GM19328 (cell line): ENCODE data around the gene ENDOV.

ENCODE experiments used
- ATAC-seq: cut with Tn5 transposase; IDR thresholded peaks from one replicate; pipeline ENCODE4 v1.9.1; 2021; ENCODE audit warnings: mild to moderate bottlenecking, moderate library complexity; ENCODE audit not compliant: unreplicated experiment

ENDOV gene

DNA sequence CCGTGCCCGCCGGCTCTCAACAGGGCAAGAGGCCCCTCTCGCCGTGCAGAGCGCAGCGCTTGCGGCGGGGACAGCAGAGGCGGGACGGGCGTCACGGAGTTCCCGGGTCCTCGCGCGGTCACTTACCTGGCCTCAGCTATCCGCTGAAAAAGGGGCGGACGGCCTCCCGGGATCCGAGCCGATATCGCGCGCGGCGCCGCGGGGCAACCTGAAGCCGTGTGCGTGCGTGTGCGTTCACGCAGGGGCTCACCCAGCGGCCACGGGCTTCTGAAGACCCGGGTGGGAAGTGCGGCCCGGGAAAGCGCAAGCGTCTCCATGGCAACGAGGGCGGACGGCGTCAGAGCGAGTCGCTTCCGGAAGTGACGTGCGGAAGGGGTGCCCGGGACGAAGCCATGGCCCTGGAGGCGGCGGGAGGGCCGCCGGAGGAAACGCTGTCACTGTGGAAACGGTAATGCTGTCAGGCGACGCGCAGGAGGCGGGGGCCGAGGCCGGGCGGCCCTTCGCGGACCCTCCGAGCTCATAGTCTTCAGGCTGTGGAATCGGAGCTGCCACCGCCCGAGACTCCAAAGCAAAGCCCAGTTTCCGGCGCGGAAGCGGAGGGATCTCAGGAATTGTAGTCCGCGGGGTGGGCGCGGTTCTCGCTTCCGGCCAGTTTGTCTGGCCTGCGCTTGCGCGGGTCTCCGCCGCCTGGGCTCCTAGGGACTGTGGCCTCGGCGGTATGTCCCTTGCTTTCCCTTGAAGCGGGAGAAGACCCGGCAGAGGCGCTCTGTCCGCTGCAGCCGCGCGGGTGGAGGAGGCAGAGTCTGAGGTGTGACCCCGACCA lies at the start of gene ENDOV:
TSS of gene ENDOV (plus strand) at position 365 of the 823 bp plus-strand sequence. CDS start at position 393, 28 bp downstream.
- peak; percentile 91 for ATAC-seq

- no peak for ATAC-seq
Observed at GRCh38 chr17:80365983-80366382, 49.0 kb upstream of the ENDOV start.

- ATAC-seq = no peak
Observed at GRCh38 chr17:80367503-80367902, 47.5 kb upstream of the ENDOV start.

- no peak for ATAC-seq
Observed at GRCh38 chr17:80371196-80371595, 43.8 kb upstream of the ENDOV start.

DNA sequence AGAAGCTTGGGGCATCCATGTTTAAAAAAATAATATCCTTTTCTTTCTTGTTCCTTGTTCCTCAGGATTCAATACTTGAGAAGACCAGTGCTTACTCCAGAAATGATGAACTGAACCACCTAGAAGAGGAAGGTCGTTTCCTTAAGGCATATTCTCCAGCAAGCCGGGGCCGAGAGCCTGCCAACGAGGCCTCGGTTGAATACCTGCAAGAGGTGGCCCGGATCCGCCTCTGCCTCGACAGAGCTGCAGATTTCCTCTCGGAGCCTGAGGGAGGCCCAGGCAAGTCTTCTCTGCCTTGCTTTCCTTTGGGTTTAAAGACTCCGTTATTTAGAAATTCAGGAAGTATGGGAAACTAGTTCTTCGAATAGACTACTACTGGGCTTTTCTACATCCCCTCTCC lies 42.5 kb upstream of the ENDOV start:
- ATAC-seq = no peak

DNA sequence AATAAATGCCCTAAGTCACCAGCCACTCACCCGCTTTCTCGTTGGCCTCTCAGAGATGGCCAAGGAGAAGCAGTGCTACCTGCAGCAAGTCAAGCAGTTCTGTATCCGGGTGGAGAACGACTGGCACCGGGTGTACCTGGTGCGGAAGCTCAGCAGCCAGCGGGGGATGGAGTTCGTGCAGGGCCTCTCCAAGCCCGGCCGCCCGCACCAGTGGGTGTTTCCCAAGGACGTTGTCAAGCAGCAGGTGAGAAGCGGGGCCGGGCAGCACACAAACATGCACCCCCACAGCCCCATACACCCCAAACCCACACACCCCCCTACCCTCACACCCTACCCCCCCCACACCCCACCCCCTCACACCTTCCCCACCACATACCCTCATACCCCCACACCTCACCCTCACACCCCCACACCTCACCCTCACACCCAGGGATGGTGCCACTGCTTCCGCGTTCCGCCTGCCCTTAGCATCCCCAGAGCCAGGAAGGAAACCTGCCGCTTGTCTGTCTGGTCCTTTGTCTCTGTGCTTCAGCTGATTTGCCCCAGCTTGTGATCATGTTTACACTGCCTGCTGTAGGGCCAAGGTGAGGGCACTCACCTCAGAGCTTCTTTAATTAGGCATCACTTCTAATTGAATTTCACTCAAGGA lies 41.9 kb upstream of the ENDOV start:
- no peak for ATAC-seq

DNA sequence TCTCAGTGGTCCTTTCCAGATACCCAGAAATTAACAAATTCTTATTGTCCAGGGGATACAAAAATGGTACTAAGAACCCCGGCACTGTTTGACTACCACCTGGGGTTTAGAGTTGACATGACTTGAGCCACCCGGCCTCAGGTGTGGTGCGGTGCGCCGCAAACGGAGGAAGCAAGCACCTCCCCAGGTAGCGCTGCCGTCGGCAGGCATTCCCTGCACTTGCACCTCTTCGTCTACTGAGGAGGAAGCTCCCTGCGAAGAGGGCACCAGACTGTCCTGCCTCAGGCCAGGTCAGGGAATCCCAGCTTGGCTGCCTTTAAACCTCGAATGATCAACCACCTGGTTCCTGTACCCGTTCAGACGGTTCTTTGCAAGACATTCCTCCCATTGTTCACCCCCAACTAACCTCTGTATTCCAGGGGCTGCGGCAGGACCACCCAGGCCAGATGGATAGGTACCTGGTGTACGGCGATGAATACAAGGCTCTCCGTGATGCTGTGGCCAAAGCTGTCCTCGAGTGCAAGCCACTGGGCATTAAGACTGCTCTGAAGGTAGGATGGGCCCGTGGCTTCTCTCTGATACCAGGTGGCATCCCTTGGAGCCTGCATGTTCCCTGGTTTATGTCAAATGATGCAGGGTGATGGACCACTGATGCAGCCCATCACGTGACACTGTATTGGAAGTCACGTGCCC lies 40.8 kb upstream of the ENDOV start:
- no peak for ATAC-seq

DNA sequence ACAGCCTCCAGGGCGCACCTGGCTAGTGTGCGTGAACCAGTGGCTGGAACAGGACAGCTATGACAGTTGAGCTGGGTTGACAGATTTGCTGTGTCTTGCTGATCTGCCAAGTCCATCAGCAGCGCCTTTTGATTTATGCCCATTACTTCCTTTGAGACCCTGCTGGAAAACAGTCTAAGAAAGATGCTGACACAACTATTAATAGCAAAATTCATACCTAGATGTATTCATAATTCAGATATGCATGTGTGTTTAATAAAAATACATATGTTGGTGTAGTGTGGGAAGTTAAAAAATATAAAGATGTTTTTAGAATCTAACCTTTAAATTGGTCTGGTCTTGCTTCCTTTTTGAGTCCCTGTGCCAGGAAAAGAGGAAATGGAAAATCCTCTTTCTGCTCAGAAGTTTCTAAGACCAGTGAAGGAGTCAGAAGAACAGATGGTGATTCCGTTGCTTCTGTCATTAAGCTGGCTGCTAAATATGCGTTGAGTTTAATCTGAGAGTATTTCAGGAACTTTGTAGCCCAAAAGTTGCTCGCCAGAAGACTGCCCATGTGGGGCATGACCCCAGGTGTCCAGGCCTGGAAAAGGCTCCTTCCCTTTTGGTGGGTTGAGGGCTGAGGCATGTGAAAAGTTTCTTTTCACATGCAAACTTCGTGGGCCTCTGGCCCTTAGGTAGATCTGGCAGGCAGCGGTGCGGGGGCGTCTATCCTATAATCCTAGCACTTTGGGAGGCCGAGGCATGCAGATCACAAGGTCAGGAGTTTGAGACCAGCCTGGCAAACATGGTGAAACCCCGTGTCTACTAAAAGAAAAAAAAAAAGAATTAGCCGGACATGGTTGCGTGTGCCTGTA lies 40.0 kb upstream of the ENDOV start:
- ATAC-seq = no peak

- no peak for ATAC-seq
Observed at GRCh38 chr17:80376531-80376930, 38.4 kb upstream of the ENDOV start.

DNA sequence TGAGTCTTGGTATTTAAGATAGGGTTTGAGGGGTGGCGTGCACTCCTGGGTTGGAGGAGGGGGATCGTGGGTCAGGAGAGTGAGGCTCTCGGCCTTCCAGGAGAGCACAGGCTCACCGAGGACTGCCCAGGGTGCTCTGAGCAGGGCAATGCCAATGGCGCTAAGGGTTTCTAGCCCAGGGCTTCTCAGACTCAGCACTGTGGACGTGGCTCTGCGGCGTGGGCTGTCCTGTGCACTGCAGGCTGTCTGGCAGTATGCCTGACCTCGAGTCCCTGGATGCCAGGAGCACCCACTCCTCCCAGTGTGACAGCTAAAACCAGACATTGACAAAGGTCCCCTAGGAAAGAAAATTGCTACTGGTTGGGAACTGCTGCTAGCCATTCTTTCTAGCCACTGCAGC lies 37.2 kb upstream of the ENDOV start:
- no peak for ATAC-seq

DNA sequence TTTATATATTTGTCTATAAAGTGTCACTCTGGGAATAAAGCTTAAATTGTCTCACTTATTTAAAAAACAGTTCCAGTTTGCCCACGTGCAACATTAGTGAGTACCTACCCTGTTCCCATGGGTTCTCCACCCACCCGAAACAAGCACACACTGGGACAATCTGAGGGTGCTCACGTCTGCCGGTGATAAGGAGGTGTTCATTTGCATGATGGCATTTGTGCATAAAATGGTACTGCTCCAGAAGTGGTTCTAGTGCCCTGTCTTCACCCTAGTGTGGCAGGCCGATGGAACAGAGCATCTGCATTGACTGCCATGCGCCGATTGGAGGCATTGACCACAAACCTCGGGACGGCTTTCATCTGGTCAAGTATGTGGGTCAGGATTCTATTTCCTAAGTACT lies 35.6 kb upstream of the ENDOV start:
- no peak for ATAC-seq

- no peak for ATAC-seq
Observed at GRCh38 chr17:80380068-80380467, 34.9 kb upstream of the ENDOV start.

DNA sequence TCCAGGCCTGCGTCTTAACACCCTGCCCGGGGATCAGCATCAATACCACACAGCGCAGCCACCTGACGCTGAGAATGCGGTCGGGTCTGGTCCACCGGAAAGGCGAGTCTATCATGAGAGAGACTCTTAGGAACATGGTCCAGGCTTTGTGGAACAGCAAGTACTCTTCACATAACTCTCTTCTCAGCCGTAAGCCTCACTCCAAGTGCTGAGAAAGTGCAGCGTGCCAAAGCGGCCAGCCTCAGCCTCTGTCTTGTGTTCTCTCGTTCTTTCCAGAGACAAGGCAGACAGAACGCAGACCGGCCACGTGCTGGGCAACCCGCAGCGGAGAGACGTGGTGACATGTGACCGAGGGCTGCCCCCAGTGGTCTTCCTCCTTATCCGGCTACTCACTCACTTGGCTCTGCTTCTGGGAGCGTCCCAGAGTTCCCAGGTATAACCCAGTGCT lies 34.4 kb upstream of the ENDOV start:
- ATAC-seq = no peak

- ATAC-seq = no peak
Observed at GRCh38 chr17:80381416-80381923, 33.5 kb upstream of the ENDOV start.

DNA sequence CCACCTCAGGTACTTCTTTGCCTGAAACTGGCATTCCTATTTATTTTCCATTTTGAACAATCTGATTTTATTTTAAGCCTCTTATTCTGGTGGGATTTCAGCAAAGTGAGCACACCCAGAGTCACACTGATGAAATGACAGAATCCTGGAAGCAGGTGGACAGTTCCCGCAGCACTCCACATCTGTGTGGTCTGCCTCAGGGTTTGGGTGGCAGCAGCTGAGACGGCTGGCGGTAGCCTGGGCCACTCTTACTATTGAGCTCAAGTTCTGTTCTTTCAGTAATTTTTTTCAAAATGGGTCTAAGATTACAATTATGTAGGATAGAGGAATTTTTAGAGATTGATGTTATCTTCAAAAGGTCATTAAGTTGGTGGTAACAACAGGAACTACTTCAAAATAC lies 32.5 kb upstream of the ENDOV start:
- no peak for ATAC-seq

GRCh38 chr17:80382956-80383355 lies 32.0 kb upstream of the ENDOV start:
- ATAC-seq = no peak

DNA sequence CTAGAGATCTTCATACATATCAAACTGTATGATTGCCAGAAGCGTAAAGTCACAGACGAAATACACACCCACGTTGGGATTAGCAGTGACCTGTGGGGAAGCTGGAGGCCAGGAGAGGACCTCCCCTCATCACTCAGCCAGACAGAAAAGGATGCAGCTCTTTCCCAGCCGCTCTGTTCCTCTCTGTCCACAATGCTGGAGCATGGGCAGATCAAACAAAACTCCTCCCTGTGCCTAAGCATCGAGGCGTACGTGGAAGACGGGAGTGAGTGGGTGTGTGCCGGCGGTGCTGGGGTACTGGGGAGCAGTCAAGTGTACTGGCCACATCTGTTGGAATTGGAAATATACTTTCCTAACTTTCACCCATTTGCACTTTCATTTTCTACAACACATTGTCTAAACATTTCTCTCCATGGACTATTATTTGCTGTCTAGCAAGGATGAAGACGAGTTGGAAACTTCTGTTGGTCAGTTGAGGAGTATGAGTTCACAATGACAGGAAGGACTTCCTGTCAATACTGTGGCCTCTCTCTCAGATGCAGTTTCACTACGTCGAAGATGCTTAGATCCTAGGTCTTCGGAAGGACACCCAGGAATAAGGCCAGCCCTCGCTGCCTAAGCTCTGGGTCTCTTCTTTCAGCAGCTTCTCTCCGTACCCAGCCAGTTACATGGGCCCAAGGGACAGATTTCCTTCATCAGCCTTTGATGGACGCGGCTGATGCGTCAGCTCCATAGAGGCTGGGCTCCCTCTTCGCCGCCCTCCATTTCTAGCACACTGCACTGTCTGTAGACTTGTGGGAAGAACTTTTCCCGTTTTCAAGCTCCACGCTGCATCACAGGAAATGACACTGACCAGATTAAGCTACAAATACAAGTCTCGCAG lies 30.6 kb upstream of the ENDOV start:
- ATAC-seq = no peak

GRCh38 chr17:80385046-80385445 lies 29.9 kb upstream of the ENDOV start:
- ATAC-seq = no peak

- no peak for ATAC-seq
Observed at GRCh38 chr17:80386341-80386740, 28.6 kb upstream of the ENDOV start.

DNA sequence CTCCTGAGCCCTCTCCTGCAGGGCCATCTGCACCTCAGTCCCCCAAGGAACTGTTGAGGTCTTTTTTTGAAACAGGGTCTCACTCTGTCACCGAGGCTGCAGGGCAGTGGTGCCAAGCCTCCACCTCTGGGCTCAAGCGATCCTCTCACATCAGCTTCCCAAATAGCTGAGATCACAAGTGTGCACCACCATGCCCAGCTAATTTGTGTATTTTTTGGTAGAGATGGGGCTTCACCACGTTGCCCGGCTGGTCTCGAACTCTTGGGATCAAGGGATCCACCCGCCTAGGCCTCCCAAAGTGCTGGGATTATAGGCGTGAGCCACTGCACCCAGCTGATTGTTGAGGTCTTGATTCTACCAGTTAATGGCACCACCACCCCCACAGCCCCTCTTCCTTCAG lies 27.9 kb upstream of the ENDOV start:
- ATAC-seq = no peak
